GM21367 (cell line): ENCODE results near the gene CYCS.
"Not testable (repeated sequence)": the region's sequence is repeated elsewhere in the genome, so short reads cannot be mapped to it uniquely, and the experiment has no call there.

ENCODE experiments used
- ATAC-seq: cut with Tn5 transposase; IDR thresholded peaks from one replicate; pipeline ENCODE4 v1.9.1; 2021; ENCODE audit not compliant: unreplicated experiment

The CYCS gene

DNA sequence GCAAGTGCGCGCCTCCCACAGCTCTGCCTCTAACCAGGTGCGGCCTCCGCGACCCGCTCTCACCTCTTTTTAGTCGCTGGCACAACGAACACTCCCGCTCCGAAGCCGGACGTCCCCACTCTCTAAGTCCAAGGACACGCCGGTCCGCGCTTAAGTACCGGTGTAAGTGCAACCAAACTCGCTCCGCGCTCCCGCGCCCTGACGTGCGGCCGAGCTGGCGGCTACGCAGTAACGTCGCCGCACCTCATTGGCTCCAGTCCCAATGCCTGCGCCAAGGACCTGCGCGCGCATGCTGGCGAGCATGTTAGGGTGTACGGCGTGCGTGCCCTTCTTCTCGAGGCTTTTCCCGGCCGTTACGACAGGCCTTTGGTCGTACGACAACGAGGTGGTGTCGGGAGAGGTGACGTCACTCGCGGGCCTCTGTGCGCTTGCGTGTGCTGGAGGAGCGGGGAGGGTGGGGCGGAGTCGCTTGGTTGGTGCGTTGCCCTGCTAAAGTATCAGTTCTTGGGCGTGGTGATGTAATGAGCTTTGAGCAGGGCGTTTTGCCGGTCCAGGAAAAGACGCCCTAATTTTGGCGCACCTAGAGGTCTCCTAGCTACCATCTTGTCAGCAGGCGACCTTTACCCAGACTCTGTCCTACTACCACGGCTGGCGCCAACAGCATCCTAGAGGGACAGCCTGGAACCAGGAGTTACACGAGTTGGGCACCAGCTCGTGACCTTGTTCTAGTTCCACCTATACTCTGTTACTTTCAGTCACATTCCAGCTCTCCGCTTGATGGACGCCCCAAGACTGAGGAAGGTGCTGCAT is at the start of gene CYCS:
TSS of gene CYCS (minus strand) at position 124 of the 810 bp plus-strand sequence. CDS start 1,141 bp downstream, outside the sequence.
- peak; percentile 87 for ATAC-seq

DNA sequence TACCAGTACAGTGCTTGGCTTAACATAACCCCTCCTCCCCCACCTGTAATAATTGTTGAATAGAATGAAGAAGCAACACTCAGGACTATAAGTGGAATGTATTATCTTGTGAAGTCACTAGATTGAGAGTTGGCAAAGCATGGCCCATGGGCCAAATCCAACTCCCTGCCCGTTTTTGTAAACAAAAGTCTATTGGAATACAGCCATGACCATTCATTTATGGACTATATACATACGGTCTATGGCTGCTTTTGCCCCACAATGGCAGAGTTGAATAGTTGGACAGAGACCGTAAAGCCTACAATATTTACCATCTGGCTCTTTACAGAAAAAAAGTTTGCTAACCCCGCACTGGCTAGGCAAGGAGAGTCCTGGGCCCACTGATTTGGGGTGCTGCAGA is 48.1 kb upstream of the CYCS start:
- no peak for ATAC-seq

DNA sequence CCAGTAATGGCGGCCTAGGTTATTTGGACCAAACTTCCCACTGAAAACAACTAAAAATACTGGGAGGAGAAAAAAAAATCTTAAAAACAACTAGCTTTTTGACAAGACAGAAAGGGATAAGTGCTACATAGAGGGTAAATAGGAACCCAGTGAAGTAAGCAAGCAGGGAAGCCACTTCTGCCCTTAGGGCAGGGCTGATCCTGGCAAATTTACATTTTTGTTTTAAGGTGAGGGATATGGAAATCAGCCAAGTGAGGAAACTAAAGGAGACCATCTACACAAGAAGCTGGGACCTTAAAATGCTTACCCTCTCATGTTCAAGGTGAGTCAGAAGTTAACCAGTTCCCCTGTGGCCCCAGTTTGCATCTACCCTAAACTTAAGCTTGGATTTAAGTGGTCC is 46.5 kb upstream of the CYCS start:
- ATAC-seq = no peak

DNA sequence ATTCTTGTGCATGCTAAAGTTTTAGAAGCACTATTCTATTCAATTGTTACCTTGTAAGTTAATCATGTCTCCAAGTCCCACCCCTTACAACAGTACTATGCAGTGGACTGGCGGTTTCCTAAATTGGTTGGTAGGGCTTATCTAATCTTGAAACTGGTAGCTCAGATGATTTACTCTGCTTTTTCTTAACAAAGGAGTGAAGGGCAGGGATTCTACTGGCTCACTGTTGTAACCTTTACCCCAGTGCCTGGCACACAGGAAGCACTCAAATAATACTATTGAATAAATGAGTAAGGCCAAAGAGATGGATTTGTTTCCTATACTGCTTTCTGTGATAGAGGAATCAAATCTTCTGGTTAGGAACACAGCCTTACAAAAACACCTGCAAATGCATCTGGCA is 46.0 kb upstream of the CYCS start:
- ATAC-seq = no peak

DNA sequence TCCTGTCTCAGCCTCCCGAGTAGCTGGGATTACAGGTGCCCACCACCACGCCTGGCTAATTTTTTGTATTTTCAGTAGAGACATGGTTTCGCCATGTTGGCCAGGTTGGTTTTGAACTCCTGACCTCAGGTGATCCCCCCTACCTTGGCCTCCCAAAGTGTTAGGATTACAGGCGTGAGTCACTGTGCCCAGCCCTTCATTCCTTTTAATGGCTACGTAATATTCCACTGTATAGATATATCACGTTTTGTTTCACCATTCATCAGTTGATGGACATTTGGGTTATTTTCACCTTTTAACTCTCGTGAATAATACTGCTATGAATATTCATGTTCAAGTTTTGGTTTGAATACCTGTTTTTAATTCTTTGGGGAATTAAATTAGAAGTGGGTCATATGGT is 44.6 kb upstream of the CYCS start:
- ATAC-seq = no peak

DNA sequence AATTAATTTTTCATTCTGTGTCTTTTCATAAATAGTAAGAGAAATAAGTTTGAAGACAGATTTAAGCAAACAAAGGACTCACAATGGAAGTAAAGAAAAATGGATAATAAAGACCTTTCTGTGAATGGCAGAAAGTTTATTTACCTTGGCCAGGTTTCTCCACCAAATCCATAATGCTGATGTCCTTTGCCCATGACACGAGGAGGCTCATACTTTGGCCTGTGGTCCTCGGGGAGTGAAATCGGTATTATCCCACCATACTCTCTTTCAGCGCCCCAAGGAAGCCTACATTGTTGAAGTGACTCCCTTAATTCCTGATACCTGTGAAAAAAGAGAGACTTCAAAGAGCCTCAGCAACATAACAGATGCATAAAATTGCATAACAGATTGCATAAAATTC is 43.1 kb upstream of the CYCS start:
- ATAC-seq = no peak

DNA sequence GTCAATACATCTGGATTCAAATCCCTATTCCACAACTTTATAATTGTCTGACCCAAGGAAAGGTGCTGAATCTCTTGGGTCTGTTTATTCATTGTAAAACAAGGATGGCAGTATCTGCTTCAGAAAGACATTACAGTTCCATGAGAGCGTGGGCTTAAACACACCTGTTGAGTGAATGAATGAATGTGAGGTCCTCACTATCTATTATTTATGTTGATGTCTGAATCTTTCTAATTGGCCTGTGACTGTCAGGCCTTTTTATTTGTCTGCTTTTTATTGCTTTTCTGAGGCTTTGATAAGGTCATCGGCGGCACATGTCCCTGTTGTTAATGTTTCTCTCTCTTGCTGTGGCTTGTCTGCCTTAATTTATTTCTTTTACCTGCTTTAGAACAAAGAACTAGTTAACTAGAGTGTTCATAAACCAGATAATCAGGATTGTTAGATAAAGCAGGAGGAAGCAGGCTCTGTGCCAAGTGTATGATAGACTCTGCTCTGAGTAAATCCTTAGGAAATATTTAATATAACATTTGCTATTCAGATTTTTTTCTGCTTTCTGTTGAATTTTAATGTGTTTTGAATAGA is 42.3 kb upstream of the CYCS start:
- no peak for ATAC-seq

DNA sequence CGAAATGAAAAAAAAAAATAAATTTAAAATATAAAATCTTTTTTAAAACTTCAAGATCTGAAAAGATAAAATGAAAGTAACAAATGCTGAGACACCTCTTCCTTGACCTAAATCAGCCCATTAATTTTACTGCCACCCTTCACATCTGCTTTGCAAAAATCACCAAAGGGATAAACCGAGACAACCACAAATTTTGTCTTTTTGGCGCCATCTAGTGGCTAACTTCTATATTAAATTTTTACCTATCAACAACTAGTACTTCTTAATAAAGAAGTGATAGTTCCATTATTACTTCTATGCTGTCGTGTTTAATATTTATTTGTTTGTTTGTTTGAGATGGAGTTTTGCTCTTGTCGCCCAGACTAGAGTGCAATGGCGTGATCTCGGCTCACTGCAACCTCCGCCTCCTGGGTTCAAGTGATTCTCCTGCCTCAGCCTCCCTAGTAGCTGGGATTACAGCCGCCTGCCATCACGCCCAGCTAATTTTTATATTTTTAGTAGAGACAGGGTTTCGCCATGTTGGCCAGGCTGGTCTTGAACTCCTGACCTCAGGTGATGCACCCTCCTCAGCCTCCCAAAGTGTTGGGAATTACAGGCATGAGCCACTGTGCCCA is 35.0 kb upstream of the CYCS start:
- ATAC-seq = not testable (repeated sequence)

DNA sequence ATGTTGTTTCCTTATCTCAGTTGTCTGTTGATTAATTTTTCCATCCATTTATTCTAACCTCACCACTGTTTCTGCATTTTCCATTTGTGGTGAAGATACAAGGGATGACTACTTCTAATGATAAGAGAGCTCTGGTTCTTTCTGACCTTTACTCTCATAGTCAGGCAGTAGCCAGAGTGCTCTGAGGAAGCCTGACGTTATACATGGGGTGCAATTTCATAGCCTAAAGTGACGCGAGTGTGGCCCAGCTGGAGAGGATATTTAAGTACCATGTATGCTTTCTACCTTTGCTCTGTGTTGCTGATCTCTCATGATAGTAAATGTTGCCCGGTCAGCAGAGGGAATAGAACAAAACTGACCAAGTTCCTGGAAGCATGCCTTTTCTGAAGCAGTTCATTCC is 33.9 kb upstream of the CYCS start:
- ATAC-seq = no peak

DNA sequence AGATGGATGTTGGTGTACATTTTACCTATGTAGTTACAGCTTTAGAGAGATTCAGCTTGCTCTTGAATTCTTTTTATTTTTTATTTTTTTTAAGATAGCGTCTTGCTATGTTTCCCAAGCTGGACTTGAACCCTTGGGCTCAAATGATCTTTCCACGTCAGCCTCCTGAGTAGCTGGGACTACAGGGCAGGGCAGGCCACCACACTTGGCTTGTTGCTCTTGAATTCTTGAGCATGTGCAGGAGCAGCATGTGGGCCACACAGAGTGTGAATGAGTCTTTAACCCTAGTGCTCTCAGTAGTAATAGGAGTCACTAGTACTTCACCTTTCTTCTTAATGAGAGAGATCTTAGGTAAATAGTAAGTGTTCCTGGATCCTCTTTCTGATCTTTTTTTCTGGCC is 26.7 kb upstream of the CYCS start:
- ATAC-seq = no peak

DNA sequence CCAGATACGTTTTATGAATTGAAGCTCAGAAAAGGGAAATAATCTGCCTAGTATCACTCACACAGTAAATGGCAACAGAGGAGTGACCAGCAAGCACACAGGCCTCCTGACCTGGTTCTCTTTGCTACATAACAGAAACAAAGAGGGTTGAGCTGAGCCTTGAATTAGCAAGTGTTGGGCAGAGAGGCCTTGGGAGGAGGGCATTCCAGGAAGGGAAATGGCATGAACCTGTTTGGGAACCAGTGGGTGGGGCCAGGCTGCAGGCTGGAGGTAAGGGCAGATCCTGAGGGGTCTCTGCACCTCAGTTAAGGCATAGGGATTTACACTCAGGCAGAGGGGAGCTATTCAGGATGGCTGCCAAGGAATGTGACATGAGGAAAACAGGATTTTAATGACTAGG is 24.8 kb upstream of the CYCS start:
- no peak for ATAC-seq

DNA sequence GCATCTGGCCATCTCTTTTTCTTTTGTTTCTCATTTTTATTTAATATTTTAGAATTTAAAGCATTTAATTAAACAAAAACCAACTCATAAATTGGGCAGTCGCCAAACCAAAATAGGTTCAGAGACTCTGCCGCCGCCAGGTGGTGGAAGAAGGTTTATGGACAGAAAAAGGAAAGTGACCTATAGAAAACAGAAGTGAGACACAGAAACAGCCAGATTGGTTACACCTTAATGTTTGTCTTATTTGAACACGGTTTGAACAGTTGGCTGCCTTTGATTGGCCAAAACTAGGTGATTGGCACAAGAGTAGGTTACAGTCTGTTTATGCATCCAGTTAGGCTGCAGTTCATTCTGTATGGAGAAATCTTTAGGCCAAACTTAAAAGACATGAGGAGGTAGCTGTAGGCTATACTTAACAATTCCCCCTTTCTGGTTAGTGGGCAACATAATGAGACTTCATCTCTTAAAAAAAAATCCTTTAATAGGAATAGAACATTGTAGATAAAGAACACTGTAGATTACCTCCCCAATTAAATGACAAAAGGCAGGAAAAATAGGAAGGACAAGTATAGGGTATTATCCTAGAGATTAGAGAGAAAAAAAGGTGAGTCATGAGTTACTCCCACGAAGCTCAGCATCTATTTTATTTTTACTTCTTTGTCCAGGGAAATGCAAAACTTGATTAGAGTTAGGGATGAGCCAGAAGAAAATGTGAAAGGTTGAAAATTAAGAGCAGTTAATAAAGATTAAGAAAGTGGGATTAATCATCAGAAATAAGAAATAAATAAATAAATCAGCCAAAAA is 23.9 kb upstream of the CYCS start:
- ATAC-seq = no peak

DNA sequence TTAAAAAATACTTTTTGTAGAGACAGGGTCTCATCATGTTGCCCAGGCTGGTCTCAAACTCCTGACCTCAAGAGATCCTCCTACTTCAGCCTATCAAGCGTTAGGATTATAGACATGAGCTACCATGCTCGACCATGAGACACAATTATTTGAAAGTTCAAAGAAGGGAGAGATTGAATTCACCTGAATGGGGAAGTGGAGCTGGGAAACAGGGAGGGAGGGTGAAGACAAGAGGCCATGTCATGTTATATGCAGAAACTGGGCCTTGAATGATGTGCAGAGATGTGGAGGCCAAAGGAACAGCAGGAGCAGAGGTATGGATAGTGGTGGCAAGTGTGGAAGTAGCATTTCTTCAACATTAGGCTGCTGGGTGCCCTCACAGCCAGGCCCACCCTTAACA is 18.7 kb upstream of the CYCS start:
- no peak for ATAC-seq

DNA sequence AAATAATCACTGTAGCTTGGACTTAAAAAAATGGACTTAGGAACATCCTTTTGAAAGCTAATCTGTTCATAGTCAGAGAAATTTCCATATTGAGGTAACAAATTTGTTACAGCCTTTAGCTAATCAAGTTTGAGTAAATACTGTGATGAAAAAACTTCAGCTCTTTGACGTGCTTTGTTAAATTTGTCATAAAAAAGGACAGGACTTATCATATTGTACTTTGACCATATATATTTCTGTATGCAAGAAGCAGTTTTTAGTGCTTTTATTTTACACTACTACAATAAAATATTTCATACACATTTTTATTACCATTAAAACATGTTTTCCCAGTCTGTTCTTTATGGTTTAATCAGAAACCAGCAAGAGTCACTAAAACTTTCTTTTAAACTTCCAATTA is 14.5 kb upstream of the CYCS start:
- no peak for ATAC-seq

DNA sequence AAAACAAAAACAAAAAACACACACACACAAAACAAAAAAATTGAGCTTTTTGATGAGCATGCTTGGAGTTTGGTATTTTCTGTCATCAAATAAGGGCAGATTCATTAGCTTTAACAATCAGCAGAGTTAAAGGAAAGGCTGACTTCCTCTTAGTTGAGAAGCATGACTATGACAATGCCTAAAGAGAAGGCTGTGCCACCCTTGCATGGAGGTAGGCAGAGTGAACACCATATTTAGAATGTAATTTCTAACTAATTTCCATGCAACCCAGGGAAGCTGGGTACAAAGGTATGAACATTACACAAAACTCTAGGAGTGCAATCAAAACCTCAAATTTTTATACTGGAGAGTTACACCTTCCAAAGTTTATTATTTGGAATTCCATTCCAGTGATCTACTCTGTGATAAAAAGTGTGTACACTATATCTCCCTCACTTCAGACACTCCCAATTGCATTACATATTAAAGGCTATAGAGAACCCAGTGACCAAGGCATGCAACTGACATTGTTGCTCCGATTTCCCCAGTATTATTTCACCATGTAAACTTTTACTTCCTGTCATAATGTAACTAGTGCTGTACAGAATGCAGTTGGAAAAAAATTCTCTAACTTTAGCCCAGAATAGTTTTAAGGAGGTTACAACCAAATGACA is 9.4 kb upstream of the CYCS start:
- no peak for ATAC-seq

DNA sequence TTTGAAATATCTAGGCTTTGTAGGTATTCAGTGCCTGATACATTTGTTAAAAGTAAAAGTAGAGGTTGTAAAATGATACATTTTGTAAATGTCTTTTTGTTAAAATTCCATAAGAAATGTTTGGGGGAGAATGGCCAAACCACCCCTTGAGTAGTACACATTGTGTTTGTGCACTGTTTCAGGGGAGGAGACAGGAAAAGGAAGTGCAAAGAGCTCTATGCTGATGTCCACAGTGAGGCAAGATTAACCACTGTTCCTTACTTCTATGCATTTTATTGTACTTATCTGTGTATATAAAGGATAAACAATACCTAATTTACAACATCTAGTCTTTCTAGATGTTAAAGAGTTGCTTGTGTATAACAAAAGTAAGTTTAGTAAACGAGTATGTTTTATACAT is 7.4 kb upstream of the CYCS start:
- ATAC-seq = no peak

DNA sequence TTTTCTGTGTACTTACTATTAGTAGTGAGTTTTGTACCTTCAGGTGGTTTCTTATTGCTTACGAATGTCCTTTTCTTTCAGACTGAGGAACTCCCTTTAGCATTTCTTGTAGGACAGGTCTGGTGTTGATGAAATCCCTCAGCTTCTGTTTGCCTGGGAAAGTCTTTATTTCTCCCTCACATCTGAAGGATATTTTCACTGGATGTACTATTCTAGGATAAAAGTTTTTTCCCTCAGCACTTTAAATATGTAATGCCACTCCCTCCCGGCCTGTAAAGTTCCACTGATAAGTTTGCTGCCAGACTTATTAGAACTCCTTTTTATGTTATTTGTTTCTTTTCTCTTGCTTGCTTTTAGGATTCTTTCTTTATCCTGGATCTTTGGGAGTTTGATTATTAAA is 1.7 kb upstream of the CYCS start:
- no peak for ATAC-seq

DNA sequence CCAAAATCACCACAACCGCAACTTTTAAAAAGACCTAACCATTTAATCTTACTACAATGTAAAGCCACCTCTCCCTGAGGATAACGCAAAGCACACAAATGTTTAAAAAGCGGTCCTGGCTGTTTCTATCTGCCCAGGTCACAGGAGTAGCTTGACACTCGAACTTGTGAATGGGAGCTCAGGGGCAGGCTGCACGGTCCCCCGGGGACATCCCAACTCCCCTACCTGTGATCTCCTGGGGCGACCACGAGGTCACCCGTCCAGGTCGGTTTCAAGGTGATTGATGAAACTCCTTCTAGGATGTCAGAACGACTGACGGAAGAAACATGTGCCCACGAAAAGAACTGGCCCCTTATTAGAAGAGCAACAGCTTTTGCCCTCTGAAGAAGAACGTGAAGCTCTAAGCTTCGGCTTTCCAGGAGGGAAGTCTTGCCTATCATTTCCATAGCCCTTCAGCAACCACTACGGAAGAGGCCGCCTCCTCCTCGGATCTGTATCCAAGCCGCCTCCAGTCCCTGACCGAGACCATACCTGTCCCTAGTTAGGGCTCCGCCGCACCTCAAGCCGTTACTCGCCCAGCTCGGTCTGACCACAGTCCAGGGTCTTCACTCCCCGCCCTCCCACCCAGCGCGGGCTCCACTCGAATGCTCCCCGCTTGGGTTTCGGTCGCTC is 459 bp downstream of the CYCS start:
- ATAC-seq = no peak

DNA sequence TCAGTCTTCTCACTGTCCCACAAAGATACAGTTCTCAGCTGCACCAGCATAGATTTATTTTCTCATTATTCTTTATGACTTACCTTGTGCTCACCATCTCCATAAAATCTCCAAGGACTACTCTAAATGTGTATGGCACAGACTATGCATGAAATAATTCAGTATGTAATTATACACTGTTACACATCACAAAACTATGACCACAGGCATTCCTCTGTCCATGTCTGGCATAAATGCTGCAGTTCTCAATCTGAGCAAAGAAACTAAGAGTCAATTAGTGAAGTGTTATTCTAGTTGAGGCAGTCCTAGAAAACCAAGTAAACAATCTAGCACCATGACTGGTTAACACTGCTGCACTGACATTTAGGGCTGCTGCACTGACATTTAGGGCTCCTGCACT is 2.7 kb downstream of the CYCS start:
- ATAC-seq = no peak

DNA sequence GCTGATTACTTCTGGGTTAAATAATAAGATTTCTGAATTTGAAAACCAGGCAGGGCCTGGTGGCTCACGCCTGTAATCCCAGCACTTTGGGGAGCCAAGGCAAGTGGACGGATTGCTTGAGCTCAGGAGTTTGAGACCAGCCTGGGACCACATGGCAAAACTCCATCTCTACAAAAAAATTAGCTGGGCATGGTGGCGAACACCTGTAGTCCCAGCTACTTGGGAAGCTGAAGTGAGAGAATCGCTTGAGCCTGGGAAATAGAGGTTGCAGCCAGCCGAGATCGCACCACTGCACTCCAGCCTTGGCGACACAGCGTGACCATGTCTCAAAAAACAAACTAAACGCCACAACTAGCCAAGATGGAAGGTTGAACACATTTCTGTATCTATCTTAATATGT is 3.5 kb downstream of the CYCS start:
- ATAC-seq = no peak

DNA sequence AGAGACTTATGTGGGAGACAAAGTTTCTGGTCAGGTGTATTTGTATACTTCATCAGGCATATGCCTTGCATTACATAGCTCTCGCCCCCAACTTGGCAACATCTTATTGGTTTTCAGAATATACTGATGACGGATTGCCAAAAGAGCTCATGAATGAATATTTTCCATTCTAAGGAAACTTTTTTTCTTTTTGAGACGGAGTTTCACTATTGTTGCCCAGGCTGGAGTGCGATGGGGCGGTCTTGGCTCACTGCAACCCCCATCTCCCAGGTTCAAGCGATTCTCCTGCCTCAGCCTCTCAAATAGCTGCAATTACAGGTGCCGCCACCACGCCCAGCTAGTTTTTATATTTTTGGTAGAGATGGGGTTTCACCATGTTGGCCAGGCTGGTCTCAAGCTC is 6.0 kb downstream of the CYCS start:
- ATAC-seq = no peak
